Calu3 (cell line): ENCODE measurements around the gene KLHL20. TPM values are rescaled to one million over a fixed set of nuclear protein-coding genes. Genes with fewer than 3 reads are reported as not detected.
A peak's percentile ranks its signal among the peaks of the same experiment; 100 is the strongest.
"Not testable (repeated sequence)": the region's sequence is repeated elsewhere in the genome, so short reads cannot be mapped to it uniquely, and the experiment has no call there.

ENCODE experiments used
- BruUV-seq: library from RNA; stranded (reverse); fragments of 400-500 nt; replicated peaks from 2 replicates; lab custom pipeline; 2021; lab: Mats Ljungman, UMichigan
- CTCF ChIA-PET: fragments of 300-600 bp; sonication (Branson Sonifier 250); formaldehyde crosslinking; loops from one replicate; lab custom pipeline; 2022; ENCODE audit warnings: antibody characterized with exemption; lab: Charles Lee
- DNase-seq: peaks from one replicate; pipeline ENCODE4 v3.0.0; 2022
- H3K27ac Mint-ChIP-seq: one replicate; pipeline ENCODE4 v1.8.0; 2022; ENCODE audit warnings: mixed read lengths; ENCODE audit not compliant: unreplicated experiment
- H3K27me3 Mint-ChIP-seq: one replicate; pipeline ENCODE4 v1.8.0; 2022; ENCODE audit warnings: mixed read lengths; ENCODE audit not compliant: unreplicated experiment
- H3K36me3 Mint-ChIP-seq: one replicate; pipeline ENCODE4 v1.8.0; 2022; ENCODE audit warnings: mild to moderate bottlenecking, moderate library complexity, mixed read lengths; ENCODE audit not compliant: insufficient read depth, unreplicated experiment
- H3K4me1 Mint-ChIP-seq: one replicate; pipeline ENCODE4 v1.8.0; 2022; ENCODE audit warnings: mild to moderate bottlenecking, low read depth, mixed read lengths; ENCODE audit not compliant: unreplicated experiment
- H3K4me3 Mint-ChIP-seq: one replicate; pipeline ENCODE4 v1.8.0; 2022; ENCODE audit warnings: mild to moderate bottlenecking, low read depth, moderate library complexity, mixed read lengths; ENCODE audit not compliant: unreplicated experiment
- H3K9me3 Mint-ChIP-seq: one replicate; pipeline ENCODE4 v1.8.0; 2022; ENCODE audit warnings: low read depth, mixed read lengths; ENCODE audit not compliant: unreplicated experiment
- intact Hi-C: fragments of 100-400 bp; cut with micrococcal nuclease; formaldehyde crosslinking; loops from one replicate; pipeline ENCODE4 v1.10.0; 2022; ENCODE audit not compliant: unreplicated experiment
- total RNA-seq: library from RNA; stranded (reverse); gene quantifications from 2 replicates; pipeline ENCODE4 v1.2.3, GENCODE V29; 2022
- TF ChIP-seq, protein P1 (sequence below): fragments of 200-600 bp; IDR thresholded peaks from one replicate; pipeline ENCODE4 v1.8.0; 2022; ENCODE audit warnings: antibody characterized with exemption; ENCODE audit not compliant: unreplicated experiment

The KLHL20 gene
- total RNA-seq, 1 experiment from 2014 or later: 22.2 TPM

DNA sequence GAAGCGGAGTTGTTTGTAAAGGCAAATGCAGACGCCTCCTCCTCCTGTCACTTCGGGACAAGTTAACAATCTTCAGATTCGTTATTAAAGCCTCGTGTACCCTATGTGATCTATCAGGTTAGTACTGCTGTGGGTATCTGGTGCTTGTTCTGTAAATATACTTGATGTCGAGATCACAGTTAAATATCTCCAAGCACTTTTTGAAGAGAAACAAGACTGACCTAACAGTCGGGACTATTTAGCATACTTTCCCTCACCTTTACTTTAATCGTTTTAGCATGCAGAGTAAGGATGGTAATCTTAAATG lies 710 bp downstream of the KLHL20 start:
- Mint-ChIP-seq H3K36me3 (peaks cover 14% of the 10 kb centered on the region), H3K4me3 (peak overlapping the region; percentile 92), H3K27me3 (peaks cover 15% of the 10 kb centered on the region), H3K27ac (peak overlapping the region; percentile 87), H3K4me1 (peaks cover 9% of the 10 kb centered on the region), H3K9me3 (no peaks in the 10 kb centered on the region)
- TF ChIP-seq, protein P1, sequence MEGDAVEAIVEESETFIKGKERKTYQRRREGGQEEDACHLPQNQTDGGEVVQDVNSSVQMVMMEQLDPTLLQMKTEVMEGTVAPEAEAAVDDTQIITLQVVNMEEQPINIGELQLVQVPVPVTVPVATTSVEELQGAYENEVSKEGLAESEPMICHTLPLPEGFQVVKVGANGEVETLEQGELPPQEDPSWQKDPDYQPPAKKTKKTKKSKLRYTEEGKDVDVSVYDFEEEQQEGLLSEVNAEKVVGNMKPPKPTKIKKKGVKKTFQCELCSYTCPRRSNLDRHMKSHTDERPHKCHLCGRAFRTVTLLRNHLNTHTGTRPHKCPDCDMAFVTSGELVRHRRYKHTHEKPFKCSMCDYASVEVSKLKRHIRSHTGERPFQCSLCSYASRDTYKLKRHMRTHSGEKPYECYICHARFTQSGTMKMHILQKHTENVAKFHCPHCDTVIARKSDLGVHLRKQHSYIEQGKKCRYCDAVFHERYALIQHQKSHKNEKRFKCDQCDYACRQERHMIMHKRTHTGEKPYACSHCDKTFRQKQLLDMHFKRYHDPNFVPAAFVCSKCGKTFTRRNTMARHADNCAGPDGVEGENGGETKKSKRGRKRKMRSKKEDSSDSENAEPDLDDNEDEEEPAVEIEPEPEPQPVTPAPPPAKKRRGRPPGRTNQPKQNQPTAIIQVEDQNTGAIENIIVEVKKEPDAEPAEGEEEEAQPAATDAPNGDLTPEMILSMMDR: no peak
- DNase-seq: no peak
- CTCF ChIA-PET: interaction anchor here (1.1 to 1.4 kb wide), 3 partner anchors 26 to 36 kb away, joined by 3 to 4 read pairs (median 3); no protein-coding TSS in a partner anchor
- intact Hi-C loops: loop anchor here (2.0 to 10.0 kb wide), 2 partner anchors 211 to 285 kb away; no protein-coding TSS in a partner anchor
- no TSS peak for BruUV-seq

DNA sequence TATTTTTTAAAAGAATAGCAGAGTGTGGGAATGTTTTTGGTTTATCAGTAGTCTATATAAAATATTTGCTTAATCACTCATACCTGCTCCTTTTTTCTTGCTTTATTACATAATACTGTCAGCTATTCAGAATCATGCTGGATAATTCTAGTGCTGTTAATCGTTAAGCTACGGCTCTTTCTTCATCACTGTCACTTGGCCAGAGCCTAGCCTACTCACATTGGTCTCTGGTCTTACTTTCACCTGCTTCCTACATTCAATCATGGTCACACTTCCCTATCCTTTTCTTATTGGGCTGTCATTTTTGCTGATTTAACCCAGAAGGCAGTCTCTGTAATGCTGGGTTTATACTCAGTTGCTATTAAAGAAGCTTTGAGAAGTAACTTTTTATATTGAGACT lies 2.5 kb downstream of the KLHL20 start:
- H3K4me3 Mint-ChIP-seq: peak overlapping the region; percentile 40
- peaks cover 9% of the 10 kb centered on the region for H3K4me1 Mint-ChIP-seq
- DNase-seq: peak; percentile 37
- H3K27ac Mint-ChIP-seq: peak overlapping the region; percentile 40
- CTCF ChIA-PET: interaction anchor here (0.5 to 1.4 kb wide), 4 partner anchors 19 to 287 kb away, joined by 3 to 5 read pairs (median 3); partner anchors contain the start of gene DARS2
- intact Hi-C loops: loop anchor here (10.0 kb wide), 1 partner anchor 212 kb away; no protein-coding TSS in a partner anchor
- no peaks in the 10 kb centered on the region for H3K9me3 Mint-ChIP-seq
- no peaks in the 10 kb centered on the region for H3K27me3 Mint-ChIP-seq
- TF ChIP-seq, protein P1: no peak
- H3K36me3 Mint-ChIP-seq: peaks cover 14% of the 10 kb centered on the region
- no TSS peak for BruUV-seq

DNA sequence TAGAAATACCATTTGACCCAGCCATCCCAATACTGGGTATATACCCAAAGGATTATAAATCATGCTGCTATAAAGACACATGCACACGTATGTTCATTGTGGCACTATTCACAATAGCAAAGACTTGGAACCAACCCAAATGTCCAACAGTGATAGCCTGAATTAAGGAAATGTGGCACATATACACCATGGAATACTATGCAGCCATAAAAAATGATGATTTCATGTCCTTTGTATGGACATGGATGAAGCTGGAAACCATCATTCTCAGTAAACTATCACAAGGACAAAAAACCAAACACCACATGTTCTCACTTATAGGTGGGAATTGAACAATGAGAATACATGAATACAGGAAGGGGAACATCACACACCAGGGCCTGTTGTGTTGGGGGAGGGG lies 16.6 kb downstream of the KLHL20 start:
- H3K36me3 Mint-ChIP-seq, intact Hi-C loops, H3K4me3 Mint-ChIP-seq, H3K4me1 Mint-ChIP-seq, CTCF ChIA-PET, H3K27ac Mint-ChIP-seq, BruUV-seq, DNase-seq, H3K27me3 Mint-ChIP-seq: not testable (repeated sequence)
- peaks cover 12% of the 10 kb centered on the region for H3K9me3 Mint-ChIP-seq

DNA sequence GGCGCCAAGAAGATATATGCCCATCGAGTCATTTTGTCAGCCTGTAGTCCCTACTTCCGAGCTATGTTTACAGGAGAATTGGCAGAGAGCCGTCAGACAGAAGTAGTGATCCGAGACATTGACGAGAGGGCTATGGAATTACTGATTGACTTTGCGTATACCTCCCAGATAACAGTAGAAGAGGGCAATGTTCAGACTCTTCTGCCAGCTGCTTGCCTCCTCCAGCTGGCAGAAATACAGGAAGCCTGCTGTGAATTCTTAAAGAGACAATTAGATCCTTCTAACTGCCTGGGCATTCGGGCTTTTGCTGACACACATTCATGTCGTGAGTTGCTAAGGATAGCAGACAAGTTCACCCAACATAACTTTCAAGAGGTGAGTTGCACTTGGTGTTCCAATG lies 19.1 kb downstream of the KLHL20 start:
- DNase-seq: no peak
- Mint-ChIP-seq H3K27me3 (no peaks in the 10 kb centered on the region), H3K4me3 (no peak overlapping the region), H3K9me3 (no peaks in the 10 kb centered on the region), H3K36me3 (peaks cover 9% of the 10 kb centered on the region), H3K4me1 (no peaks in the 10 kb centered on the region), H3K27ac (no peak overlapping the region)
- intact Hi-C loops: no loop called here
- CTCF ChIA-PET: interaction anchor here (0.6 kb wide), 1 partner anchor 22 kb away, joined by 3 read pairs; no protein-coding TSS in a partner anchor
- TF ChIP-seq, protein P1: no peak
- no TSS peak for BruUV-seq

DNA sequence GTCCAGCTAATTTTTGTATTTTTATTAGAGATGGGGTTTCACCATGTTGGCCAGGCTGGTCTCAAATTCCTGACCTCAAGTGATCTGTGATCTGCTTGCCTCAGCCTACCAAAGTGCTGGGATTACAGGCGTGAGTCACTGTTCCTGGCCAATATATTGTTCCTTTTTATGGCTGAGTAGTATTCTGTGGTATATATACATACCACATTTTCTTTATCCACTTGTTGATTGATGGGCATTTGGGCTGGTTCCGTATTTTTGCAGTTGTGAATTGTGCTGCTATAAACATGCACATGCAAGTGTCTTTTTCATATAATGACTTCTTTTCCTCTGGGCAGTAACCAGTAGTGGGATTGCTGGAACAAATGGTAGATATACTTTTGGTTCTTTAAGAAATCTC lies 21.3 kb downstream of the KLHL20 start:
- H3K9me3 Mint-ChIP-seq, intact Hi-C loops, H3K4me1 Mint-ChIP-seq, H3K36me3 Mint-ChIP-seq, DNase-seq, H3K27me3 Mint-ChIP-seq, BruUV-seq, H3K27ac Mint-ChIP-seq, H3K4me3 Mint-ChIP-seq, CTCF ChIA-PET: not testable (repeated sequence)
